NCI-H128 (cell line): Measurements from ENCODE around the gene CTDSP1.

Experiments
- DNase-seq: peaks from one replicate; lab custom pipeline; 2025; ENCODE audit not compliant: unreplicated experiment; lab: John Stamatoyannopoulos, UW

The CTDSP1 gene

GRCh38 chr2:218422403-218423086 lies 22.9 kb downstream of the CTDSP1 start:
- DNase-seq = no peak

GRCh38 chr2:218423584-218423983 lies 23.9 kb downstream of the CTDSP1 start:
- no peak for DNase-seq

- DNase-seq = no peak
Observed at GRCh38 chr2:218425531-218425930, 25.9 kb downstream of the CTDSP1 start.

- no peak for DNase-seq
Observed at GRCh38 chr2:218427741-218428140, 28.1 kb downstream of the CTDSP1 start.

- DNase-seq = no peak
Observed at GRCh38 chr2:218428846-218429558, 29.3 kb downstream of the CTDSP1 start.

GRCh38 chr2:218429911-218430692 lies 30.4 kb downstream of the CTDSP1 start:
- no peak for DNase-seq

- no peak for DNase-seq
Observed at GRCh38 chr2:218430721-218431120, 31.1 kb downstream of the CTDSP1 start.

GRCh38 chr2:218431878-218432277 lies 32.2 kb downstream of the CTDSP1 start:
- no peak for DNase-seq

- DNase-seq = no peak
Observed at GRCh38 chr2:218432676-218433365, 33.2 kb downstream of the CTDSP1 start.

- no peak for DNase-seq
Observed at GRCh38 chr2:218434456-218434855, 34.8 kb downstream of the CTDSP1 start.

GRCh38 chr2:218435003-218435982 lies 35.6 kb downstream of the CTDSP1 start:
- DNase-seq = no peak

GRCh38 chr2:218436992-218437391 lies 37.3 kb downstream of the CTDSP1 start:
- DNase-seq = no peak

GRCh38 chr2:218437969-218438368 lies 38.3 kb downstream of the CTDSP1 start:
- DNase-seq = no peak

- DNase-seq = no peak
Observed at GRCh38 chr2:218438596-218438995, 38.9 kb downstream of the CTDSP1 start.

GRCh38 chr2:218444692-218445357 lies 45.2 kb downstream of the CTDSP1 start:
- DNase-seq = no peak

- no peak for DNase-seq
Observed at GRCh38 chr2:218445602-218446001, 45.9 kb downstream of the CTDSP1 start.

- DNase-seq = no peak
Observed at GRCh38 chr2:218446547-218446946, 46.9 kb downstream of the CTDSP1 start.

GRCh38 chr2:218447072-218447471 lies 47.4 kb downstream of the CTDSP1 start:
- no peak for DNase-seq

- no peak for DNase-seq
Observed at GRCh38 chr2:218448934-218449333, 49.3 kb downstream of the CTDSP1 start.

GRCh38 chr2:218452079-218452478 lies 52.4 kb downstream of the CTDSP1 start:
- DNase-seq = no peak
